K562 (cell line): ENCODE results near the gene TMEM81. TPM values are rescaled to one million over a fixed set of nuclear protein-coding genes. Genes with fewer than 3 reads are reported as not detected.
A peak's percentile ranks its signal among the peaks of the same experiment; 100 is the strongest.

Experiments used
- ATAC-seq: fragments of 200-7000 bp; cut with Tn5 transposase; 3 replicates; pipeline ENCODE4 v1.9.1; 2020; ENCODE audit warnings: moderate library complexity
- BruUV-seq: library from RNA; stranded (reverse); fragments of 400-500 nt; replicated peaks from 2 replicates; lab custom pipeline; 2021; lab: Mats Ljungman, UMichigan
- CTCF ChIA-PET: fragments of 300-600 bp; formaldehyde crosslinking; extraction: SDS; loops from one replicate; lab custom pipeline; 2021; ENCODE audit warnings: low intra/inter-chr PET ratio; lab: Yijun Ruan, JAX
- POLR2A ChIA-PET: fragments of 300-600, 350-650 bp; sonication (Branson Sonifier 250); formaldehyde crosslinking; extraction: SDS; loops from one replicate; lab custom pipeline; 2021; ENCODE audit warnings: antibody characterized with exemption, inconsistent platforms; lab: Yijun Ruan, JAX
- DNase-seq, 4 experiments: peaks; one replicate each; pipeline versions ENCODE4 v3.0.0 to v3.0.0-alpha.2; 2011 to 2018; ENCODE audit warnings: low spot score in 3 of 4, mixed read lengths in 3 of 4; ENCODE audit errors: extremely low read depth in 1 of 4
- FAIRE-seq: peaks from 2 replicates; lab custom pipeline; 2011; peaks lifted over from hg19 to GRCh38; lab: Jason Lieb, UNC
- H2AFZ ChIP-seq: 2 replicates; pipeline ENCODE4 v1.6.0; 2011; ENCODE audit warnings: low read depth, low read length, control low read depth, inconsistent platforms
- H3K27ac ChIP-seq: fragments of 200-600 bp; 3 replicates; pipeline ENCODE4 v1.8.0; 2011; ENCODE audit warnings: low read depth, mild to moderate bottlenecking, control low read depth, inconsistent platforms, low read length, moderate library complexity, mixed read lengths; ENCODE audit errors: extremely low read depth
- H3K27me3 ChIP-seq, 2 experiments: fragments of 300-600 bp in 1 of 2; 2 replicates in 1 of 2; 3 replicates in 1 of 2; pipeline versions ENCODE4 v1.6.0 to v1.8.0; 2011; ENCODE audit warnings: inconsistent platforms in 2 of 2, low read length in 2 of 2, mild to moderate bottlenecking in 1 of 2, mixed read lengths in 1 of 2, moderate library complexity in 1 of 2; ENCODE audit not compliant: control insufficient read depth in 2 of 2, insufficient read depth in 2 of 2
- H3K36me3 ChIP-seq: fragments of 300-600 bp; 3 replicates; pipeline ENCODE4 v1.8.0; 2011; ENCODE audit warnings: mild to moderate bottlenecking, low read length, inconsistent platforms; ENCODE audit not compliant: control insufficient read depth, insufficient read depth
- H3K4me1 ChIP-seq, 2 experiments: fragments of 200-600 bp in 1 of 2; replicated peaks in 1 of 2; 2 replicates in 1 of 2; 3 replicates in 1 of 2; pipeline versions ENCODE4 v1.5.1 to v1.8.0; 2011; ENCODE audit warnings: inconsistent platforms in 2 of 2, low read length in 2 of 2, mild to moderate bottlenecking in 1 of 2, mixed read lengths in 1 of 2, moderate library complexity in 1 of 2; ENCODE audit not compliant: control insufficient read depth in 2 of 2, insufficient read depth in 2 of 2
- H3K4me2 ChIP-seq: 2 replicates; pipeline ENCODE4 v1.6.1; 2011; ENCODE audit warnings: low read length, control low read depth, inconsistent platforms, mixed read lengths; ENCODE audit not compliant: insufficient read depth
- H3K4me3 ChIP-seq: fragments of 200-600 bp; sonication (generic), shearing (Covaris generic); 2 replicates; pipeline ENCODE4 v1.5.1; 2016; ENCODE audit warnings: control low read depth, inconsistent platforms
- H3K79me2 ChIP-seq: fragments of 200-600 bp; 3 replicates; pipeline ENCODE4 v1.8.0; 2011; ENCODE audit warnings: low read length, inconsistent platforms; ENCODE audit not compliant: control insufficient read depth, insufficient read depth
- H3K9ac ChIP-seq, 2 experiments: 2 replicates each; pipeline versions ENCODE4 v1.6.0 to v1.6.1; 2011; ENCODE audit warnings: low read depth in 2 of 2, low read length in 2 of 2, control low read depth in 1 of 2, inconsistent platforms in 1 of 2, mild to moderate bottlenecking in 1 of 2, mixed read lengths in 1 of 2; ENCODE audit not compliant: insufficient read depth in 1 of 2
- H3K9me1 ChIP-seq: one replicate; pipeline ENCODE4 v1.6.0; 2011; ENCODE audit warnings: inconsistent platforms, mild to moderate bottlenecking, low read length, moderate library complexity; ENCODE audit not compliant: control insufficient read depth, insufficient read depth
- H3K9me3 ChIP-seq: replicated peaks from 2 replicates; pipeline ENCODE4 v1.5.1; 2011; ENCODE audit warnings: low read depth, low read length, inconsistent platforms; ENCODE audit not compliant: control insufficient read depth, insufficient read depth
- H4K20me1 ChIP-seq: replicated peaks from 2 replicates; pipeline ENCODE4 v1.6.1; 2011; ENCODE audit warnings: low read length, inconsistent platforms, mixed read lengths; ENCODE audit not compliant: control insufficient read depth, insufficient read depth
- CEBPB ChIP-seq: fragments of 450-650 bp; IDR thresholded peaks from 2 replicates; pipeline ENCODE4 v1.6.1; 2016; ENCODE audit warnings: missing genetic modification characterization, missing compliant biosample characterization
- CEBPG ChIP-seq, 3 experiments: fragments of 200-800 bp in 1 of 3; sonication (Bioruptor generic) in 1 of 3; sonication (generic) in 1 of 3; formaldehyde crosslinking in 1 of 3; IDR thresholded peaks in 2 of 3; conservative IDR thresholded peaks in 1 of 3; 2 replicates each; pipeline versions ENCODE4 v1.6.1 to v1.8.0; 2016 to 2022; ENCODE audit warnings: missing compliant biosample characterization in 2 of 3, missing genetic modification characterization in 2 of 3, mild to moderate bottlenecking in 1 of 3, missing genetic modification reagents in 1 of 3
- CSDE1 ChIP-seq, 2 experiments: fragments of 450-650 bp; IDR thresholded peaks; 2 replicates each; pipeline ENCODE4 v1.6.1; 2016; ENCODE audit warnings: mild to moderate bottlenecking in 1 of 2
- HMGN3 ChIP-seq: IDR thresholded peaks from 2 replicates; pipeline ENCODE4 v1.6.1; 2011; ENCODE audit warnings: borderline replicate concordance, low read depth, mild to moderate bottlenecking, mixed read lengths, low read length; ENCODE audit not compliant: insufficient read length; ENCODE audit errors: extremely low read depth
- ZNF644 ChIP-seq: fragments of 200-800 bp; sonication (Bioruptor generic); IDR thresholded peaks from 2 replicates; pipeline ENCODE4 v1.6.1; 2016; ENCODE audit warnings: low read depth, missing genetic modification characterization, missing compliant biosample characterization
- WGBS: fragments of 100-300 bp; shearing (Covaris generic); methylation state at CpG from one replicate; pipeline ENCODE4 v1.1.6; 2016; ENCODE audit warnings: low coverage, mixed read lengths; ENCODE audit not compliant: insufficient coverage; ENCODE audit errors: missing lambda C conversion rate; 5-methylcytosine and 5-hydroxymethylcytosine counted together
- in situ Hi-C: fragments of 300-500 bp; cut with MboI; formaldehyde crosslinking; loops from 4 replicates; pipeline ENCODE4 v1.15.0; 2018; ENCODE audit warnings: inconsistent platforms, mixed read lengths
- intact Hi-C: fragments of 100-400 bp; cut with micrococcal nuclease; formaldehyde crosslinking; loops from 2 replicates; pipeline ENCODE4 v1.14.2; 2022
- polyA plus RNA-seq, 8 experiments: library from polyadenylated mRNA; depleted of rRNA in 4 of 8; stranded (reverse) in 5 of 8; unstranded in 3 of 8; fragments of >200 nt; fragmentation: Nextera tagmentation in 2 of 8; fragmentation: Illumina TruSeq in 1 of 8; extraction: Ambion mirVana in 2 of 8; extraction: Trizol in 1 of 8; gene quantifications; 2 replicates each; pipeline versions ENCODE4 v1.2.1 to v1.2.3, GENCODE V29; 2011 to 2014; ENCODE audit warnings: inconsistent platforms in 1 of 8, missing spikeins in 1 of 8
- total RNA-seq, 7 experiments: library from RNA; depleted of rRNA in 6 of 7; stranded (reverse); fragments of >200 nt in 6 of 7; fragmentation: Illumina TruSeq in 2 of 7; extraction: Trizol in 2 of 7; gene quantifications; 2 replicates each; pipeline versions ENCODE4 v1.2.1 to v1.2.3, GENCODE V29; 2011 to 2021; ENCODE audit warnings: low replicate concordance in 1 of 7
- TF ChIP-seq, protein P1 (sequence below): fragments of 450-650 bp; formaldehyde crosslinking; IDR thresholded peaks from 2 replicates; pipeline ENCODE4 v1.4.0; 2022; ENCODE audit warnings: missing genetic modification characterization

TMEM81 gene
- total and polyA plus RNA-seq, 9 of the 15 experiments (the other 6 are each of a cell fraction or from before 2014, with no cell fraction given): 3.2 to 6.1 (median 4.4) TPM

DNA sequence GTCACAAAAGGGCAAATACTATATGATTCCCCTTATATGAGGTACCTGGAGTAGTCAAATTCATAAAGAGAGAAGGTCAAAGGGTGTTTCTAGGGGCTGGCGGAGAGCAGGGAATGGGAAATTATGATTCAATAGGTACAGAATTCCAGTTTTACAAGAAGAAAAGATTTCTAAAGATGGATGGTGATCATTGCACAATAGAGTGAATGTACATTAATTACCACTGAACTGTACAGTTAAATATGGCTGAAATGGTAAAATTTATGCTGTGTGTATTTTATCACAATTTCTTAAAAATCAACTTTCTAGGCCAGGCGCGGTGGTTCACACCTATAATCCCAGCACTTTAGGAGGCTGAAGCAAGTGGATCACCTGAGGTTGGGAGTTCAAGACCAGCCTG, 18.1 kb upstream of the TMEM81 start:
- DNase-seq: no peak
- H4K20me1 ChIP-seq: no peaks in the 10 kb centered on the region
- 100% methylated on average over 3 of the region's 3 CpGs for WGBS
- no peaks in the 10 kb centered on the region for H3K27me3 ChIP-seq
- peaks cover 98% of the 10 kb centered on the region for H3K36me3 ChIP-seq
- H3K4me1 ChIP-seq: no peaks in the 10 kb centered on the region
- POLR2A ChIA-PET: interaction anchor here (0.7 to 1.5 kb wide), 2 partner anchors 19 to 49 kb away, joined by 3 read pairs; partner anchors contain the start of gene RBBP5
- no peak for FAIRE-seq
- no peak overlapping the region for H2AFZ ChIP-seq
- CTCF ChIA-PET: no interaction called here
- no peak overlapping the region for H3K27ac ChIP-seq
- in situ Hi-C loops (no loop called here), intact Hi-C loops (no loop called here)
- no peak overlapping the region for H3K9ac ChIP-seq
- no peak overlapping the region for H3K4me2 ChIP-seq
- TF ChIP-seq CEBPG (CRISPR knock-in tag; IDR thresholded peaks at IDR 0.05) (no peak), CEBPG (tag; conservative IDR thresholded peaks at IDR 0.05 in 1 of 2, IDR thresholded peaks at IDR 0.05 in 1 of 2) (peak in 1 of 2 experiments; percentile 70; a peak in 2 of 4 replicates), CSDE1 (IDR thresholded peaks at IDR 0.05) (no peak), CEBPB (tag) (peak; percentile 64), HMGN3 (no peak), ZNF644 (no peak)
- TF ChIP-seq, protein P1, sequence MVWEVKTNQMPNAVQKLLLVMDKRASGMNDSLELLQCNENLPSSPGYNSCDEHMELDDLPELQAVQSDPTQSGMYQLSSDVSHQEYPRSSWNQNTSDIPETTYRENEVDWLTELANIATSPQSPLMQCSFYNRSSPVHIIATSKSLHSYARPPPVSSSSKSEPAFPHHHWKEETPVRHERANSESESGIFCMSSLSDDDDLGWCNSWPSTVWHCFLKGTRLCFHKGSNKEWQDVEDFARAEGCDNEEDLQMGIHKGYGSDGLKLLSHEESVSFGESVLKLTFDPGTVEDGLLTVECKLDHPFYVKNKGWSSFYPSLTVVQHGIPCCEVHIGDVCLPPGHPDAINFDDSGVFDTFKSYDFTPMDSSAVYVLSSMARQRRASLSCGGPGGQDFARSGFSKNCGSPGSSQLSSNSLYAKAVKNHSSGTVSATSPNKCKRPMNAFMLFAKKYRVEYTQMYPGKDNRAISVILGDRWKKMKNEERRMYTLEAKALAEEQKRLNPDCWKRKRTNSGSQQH: no peak
- no peak for ATAC-seq
- H3K9me3 ChIP-seq: no peaks in the 10 kb centered on the region
- H3K9me1 ChIP-seq: no peaks in the 10 kb centered on the region
- H3K79me2 ChIP-seq: peaks cover 7% of the 10 kb centered on the region; the same call in 2 of the 3 replicates
- BruUV-seq: no TSS peak
- H3K4me3 ChIP-seq: no peak overlapping the region
